GM21390 (cell line): ENCODE data around the gene ELP5.

Experiments used
- ATAC-seq: cut with Tn5 transposase; IDR thresholded peaks from one replicate; pipeline ENCODE4 v1.9.1; 2021; ENCODE audit not compliant: unreplicated experiment

Gene ELP5

DNA sequence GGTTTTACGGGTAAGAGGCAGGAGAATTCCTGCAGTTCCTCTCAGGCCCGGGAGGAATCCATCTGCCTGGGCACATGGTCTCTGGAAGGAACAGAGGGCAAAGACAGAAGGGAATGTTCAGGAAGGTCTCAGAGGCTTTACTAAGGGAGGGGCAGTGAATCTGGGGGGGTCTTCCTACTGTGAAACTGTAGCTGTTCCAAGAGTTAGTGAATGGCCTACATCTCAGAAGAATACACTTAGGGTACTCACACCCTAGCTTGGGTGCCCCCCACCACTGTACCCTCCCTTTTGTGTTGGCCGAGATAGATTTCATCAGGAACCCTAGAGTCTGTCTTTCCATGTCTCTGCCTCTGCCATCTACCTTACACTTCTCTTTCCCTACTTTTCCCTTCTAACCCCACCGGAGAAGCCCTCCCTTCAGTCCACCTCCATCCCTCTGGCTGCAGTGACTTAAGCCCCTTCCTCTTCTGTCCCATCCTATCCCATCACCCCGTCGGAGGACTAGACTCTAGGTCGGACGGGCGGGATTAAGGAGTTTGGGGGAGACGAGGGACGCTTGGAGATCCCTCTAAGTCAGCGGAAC lies 32.7 kb upstream of the ELP5 start:
- ATAC-seq, result no peak

DNA sequence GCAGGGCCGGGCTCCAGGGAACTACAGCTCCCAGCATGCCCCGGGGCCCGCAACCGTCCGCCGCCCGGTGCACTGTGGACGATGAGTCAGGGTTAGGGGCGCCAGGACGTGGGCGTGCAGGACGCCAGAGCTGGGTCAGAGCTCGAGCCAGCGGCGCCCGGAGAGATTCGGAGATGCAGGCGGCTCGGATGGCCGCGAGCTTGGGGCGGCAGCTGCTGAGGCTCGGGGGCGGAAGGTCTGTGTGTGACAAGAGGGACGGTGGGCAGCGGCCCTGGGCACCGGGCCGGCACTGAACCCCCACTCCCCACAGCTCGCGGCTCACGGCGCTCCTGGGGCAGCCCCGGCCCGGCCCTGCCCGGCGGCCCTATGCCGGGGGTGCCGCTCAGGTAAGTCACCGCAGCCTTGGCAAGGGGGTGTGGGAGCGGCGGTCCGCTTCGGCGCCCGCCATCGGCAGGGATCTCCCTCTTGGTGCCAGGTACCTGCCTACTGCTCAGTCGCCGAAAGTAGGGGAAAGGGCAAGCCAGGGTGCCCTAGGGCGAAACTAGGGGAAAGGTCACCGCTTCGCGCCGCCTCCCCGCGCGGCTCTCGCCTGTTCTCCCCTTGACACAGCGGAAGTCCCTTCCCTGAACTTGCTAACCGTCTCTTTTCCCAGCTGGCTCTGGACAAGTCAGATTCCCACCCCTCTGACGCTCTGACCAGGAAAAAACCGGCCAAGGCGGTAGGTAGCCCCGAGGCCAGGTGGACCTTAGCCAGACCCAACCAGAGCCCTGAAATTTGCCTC lies 32.0 kb upstream of the ELP5 start, which contains the start of the genes ACADVL and DLG4:
Gene ACADVL, plus strand, starts transcription at position 127 of the 781 bp plus-strand sequence. Its CDS starts 47 bp downstream, at position 174.
Gene DLG4, minus strand, starts transcription at position 25 of the 781 bp plus-strand sequence.
- ATAC-seq, result peak; percentile 58

DNA sequence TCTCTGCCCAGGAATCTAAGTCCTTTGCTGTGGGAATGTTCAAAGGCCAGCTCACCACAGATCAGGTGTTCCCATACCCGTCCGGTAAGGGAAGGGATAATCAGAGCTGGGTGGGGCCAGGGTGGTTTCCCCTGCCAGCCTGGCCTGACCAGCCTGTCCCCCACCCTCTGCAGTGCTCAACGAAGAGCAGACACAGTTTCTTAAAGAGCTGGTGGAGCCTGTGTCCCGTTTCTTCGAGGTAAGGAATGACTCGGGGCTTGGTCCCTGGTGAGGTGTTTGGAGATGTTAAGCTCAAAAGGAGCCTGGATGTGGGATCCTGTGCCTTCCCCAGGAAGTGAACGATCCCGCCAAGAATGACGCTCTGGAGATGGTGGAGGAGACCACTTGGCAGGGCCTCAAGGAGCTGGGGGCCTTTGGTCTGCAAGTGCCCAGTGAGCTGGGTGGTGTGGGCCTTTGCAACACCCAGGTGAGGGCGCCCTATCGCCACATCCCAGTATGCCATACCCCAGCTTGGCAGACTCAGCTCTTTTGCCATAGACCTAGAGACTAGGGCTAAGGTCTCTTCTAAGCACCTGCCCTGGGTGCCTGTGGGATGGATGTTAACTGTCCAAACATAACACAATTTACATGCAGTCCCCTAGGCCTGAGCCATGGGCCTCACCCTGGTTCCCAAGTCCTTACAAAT lies 31.3 kb upstream of the ELP5 start:
- no peak for ATAC-seq

DNA sequence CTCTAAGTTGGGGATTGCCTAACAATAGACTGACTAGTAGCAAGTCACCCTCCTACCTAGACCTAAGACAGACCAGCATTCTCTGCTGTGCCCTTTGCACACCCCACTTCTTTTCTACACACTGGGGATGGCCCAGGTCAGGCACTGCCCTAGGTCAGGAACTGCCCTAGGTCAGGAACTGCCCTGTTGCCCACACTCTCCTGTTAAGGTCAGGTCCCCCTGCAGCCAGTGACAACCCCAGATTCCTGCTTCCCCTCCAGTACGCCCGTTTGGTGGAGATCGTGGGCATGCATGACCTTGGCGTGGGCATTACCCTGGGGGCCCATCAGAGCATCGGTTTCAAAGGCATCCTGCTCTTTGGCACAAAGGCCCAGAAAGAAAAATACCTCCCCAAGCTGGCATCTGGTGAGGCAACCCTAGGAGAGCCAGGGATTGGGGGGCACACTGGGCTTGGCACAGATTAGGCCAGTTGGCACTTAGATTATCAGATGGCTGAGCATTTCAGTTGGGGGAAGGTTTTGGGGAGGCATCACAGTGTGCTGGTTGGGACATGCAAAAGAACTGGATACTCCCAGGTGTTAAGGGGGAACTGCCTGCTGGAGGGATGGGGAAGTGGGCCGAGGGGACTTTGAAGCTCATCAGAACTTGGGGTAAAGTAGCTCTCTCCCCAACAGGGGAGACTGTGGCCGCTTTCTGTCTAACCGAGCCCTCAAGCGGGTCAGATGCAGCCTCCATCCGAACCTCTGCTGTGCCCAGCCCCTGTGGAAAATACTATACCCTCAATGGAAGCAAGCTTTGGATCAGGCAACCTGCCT lies 30.5 kb upstream of the ELP5 start:
- no peak for ATAC-seq

DNA sequence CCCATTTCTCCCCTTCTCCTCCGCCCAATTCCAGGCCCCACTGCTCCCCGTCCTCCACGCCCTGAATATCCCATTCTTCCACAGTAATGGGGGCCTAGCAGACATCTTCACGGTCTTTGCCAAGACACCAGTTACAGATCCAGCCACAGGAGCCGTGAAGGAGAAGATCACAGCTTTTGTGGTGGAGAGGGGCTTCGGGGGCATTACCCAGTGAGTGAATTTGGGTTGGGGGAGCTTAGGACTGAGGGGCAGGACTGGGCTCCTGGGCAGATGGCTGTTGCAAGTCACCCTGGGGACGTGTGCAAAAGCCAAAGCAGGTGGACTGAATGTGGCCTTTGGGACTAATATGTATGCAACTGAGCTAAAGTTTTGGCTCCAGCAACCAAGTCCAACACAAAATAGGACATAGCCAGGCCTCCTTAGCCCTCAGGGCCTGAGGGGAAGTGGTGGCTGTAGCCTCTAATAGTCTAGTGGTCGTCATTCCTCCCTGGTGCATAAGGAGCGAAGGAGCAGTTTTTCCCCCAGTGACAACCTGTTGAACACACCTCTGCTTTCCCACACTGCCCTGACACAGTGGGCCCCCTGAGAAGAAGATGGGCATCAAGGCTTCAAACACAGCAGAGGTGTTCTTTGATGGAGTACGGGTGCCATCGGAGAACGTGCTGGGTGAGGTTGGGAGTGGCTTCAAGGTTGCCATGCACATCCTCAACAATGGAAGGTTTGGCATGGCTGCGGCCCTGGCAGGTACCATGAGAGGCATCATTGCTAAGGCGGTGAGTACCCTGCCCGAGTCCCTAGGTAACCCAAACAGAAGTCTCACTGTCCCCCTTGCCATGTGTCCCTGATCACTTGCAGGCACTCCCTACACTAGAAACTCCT lies 29.7 kb upstream of the ELP5 start:
- no peak for ATAC-seq

GRCh38 chr17:7222972-7223292 lies 29.1 kb upstream of the ELP5 start:
- no peak for ATAC-seq

- no peak for ATAC-seq
Measured at GRCh38 chr17:7223375-7223774, 28.6 kb upstream of the ELP5 start.

- ATAC-seq, result no peak
Measured at GRCh38 chr17:7224110-7224509, 27.9 kb upstream of the ELP5 start.

DNA sequence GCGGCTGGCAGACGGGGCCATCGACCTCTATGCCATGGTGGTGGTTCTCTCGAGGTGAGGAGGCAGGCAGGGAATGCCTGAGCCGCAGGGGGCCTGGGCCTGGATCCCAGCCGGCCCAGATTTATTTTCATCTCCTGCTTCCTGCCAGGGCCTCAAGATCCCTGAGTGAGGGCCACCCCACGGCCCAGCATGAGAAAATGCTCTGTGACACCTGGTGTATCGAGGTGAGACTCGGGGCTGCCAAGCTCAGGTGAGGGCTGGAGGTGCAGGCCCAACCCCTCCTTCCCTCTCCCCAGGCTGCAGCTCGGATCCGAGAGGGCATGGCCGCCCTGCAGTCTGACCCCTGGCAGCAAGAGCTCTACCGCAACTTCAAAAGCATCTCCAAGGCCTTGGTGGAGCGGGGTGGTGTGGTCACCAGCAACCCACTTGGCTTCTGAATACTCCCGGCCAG lies 27.3 kb upstream of the ELP5 start:
- ATAC-seq, result no peak

- no peak for ATAC-seq
Measured at GRCh38 chr17:7225711-7226331, 26.2 kb upstream of the ELP5 start.

DNA sequence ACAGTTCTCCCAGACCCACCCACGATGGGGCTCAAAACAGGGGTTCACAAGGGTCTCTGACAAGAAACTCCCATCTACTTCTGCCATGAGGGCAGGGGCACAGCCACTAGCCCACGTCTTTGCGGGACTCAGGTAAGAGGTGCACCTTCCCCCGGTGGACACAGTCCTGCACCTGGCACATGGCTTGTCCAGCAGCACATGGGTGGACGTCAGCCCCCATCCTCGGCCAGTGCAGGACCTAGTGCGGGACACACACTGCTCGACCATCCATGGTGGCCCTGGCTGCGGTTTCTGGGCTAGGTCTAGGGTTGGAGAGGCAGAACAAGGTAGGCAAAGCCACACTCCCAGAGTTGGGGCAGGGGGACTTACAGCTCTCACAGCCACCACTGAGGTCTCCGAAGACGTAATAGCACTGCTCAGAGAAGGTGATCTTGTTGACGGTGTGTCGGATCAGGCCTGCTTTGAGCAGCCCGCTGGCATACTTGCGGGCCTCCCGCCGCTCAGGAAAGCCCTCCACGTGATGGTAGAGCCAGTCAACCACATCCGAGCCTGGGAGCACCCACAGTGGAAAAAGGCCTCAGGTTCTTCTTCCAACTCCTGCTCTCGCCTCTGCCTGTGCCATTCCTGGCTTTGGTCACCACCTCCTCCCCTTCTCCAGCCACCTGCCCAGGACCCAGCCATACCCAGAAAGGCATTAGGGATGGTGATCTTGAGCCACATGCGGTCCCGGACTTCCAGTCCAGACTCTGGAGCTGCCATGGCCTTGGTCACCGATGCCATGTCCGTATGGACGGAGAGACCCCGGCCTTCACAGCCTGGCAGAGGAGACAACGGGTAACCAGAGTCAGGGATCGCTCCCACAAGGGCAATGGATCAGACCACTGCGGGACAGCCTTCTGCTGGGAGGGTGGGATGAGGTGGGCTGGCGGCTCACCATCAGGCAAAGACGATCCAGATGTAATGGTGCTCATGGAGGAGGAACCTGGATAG lies 25.0 kb upstream of the ELP5 start:
- no peak for ATAC-seq

DNA sequence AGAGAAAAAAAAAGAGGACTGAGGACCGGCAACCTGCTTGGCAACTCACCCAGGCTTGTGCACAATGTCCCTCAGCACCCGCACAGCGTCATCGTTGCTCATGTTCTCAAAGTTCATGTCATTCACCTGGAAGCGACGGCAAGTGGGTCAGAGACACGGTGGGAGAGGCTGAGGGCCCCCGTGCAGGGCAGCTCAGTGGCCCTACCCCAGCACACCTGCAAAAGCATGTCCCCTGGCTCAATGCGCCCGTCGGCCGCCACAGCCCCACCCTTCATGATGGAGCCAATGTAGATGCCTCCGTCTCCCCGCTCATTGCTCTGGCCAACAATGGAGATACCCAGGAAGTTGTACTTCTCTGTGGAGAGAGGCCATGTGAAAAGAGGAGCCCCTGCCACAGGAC lies 23.1 kb upstream of the ELP5 start:
- no peak for ATAC-seq

DNA sequence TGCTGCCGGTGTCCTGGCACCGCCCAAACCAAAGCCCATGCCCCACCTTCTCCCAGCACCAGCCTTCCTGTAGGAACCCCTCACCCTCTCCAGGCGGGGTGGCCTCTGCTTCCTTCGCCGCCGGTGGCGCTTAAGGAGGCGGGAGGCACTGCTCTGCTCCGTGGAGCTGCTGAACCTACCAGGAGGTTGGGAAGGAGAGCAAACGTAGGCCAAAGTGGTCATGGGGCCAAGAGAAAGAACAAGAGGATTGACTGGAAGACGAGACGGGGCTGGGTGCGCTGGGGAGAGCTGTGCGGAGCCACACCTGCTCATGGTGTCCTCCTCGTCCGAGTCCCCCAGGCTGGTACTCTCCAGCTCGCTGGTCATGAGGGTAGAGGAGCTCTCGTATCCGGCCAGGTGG lies 22.5 kb upstream of the ELP5 start:
- ATAC-seq, result no peak

- ATAC-seq, result no peak
Measured at GRCh38 chr17:7232114-7232513, 19.9 kb upstream of the ELP5 start.

DNA sequence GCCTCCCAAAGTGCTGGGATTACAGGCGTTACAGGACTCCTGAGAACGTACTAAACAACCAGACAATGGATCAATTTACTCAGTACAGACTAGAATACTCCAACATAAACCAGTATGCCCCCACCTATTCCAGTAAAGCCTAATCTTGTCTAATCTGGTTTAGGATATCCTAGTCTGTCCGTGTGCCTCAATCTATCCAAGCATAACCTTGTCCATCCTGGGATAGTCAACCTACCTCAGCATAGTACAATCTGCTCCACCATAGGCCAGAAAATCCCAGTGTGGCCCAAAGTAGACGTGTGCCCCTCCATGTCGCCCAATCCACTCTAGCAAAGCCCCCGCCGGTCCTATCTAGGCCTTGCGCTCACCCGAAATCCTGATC lies 18.3 kb upstream of the ELP5 start:
- no peak for ATAC-seq

DNA sequence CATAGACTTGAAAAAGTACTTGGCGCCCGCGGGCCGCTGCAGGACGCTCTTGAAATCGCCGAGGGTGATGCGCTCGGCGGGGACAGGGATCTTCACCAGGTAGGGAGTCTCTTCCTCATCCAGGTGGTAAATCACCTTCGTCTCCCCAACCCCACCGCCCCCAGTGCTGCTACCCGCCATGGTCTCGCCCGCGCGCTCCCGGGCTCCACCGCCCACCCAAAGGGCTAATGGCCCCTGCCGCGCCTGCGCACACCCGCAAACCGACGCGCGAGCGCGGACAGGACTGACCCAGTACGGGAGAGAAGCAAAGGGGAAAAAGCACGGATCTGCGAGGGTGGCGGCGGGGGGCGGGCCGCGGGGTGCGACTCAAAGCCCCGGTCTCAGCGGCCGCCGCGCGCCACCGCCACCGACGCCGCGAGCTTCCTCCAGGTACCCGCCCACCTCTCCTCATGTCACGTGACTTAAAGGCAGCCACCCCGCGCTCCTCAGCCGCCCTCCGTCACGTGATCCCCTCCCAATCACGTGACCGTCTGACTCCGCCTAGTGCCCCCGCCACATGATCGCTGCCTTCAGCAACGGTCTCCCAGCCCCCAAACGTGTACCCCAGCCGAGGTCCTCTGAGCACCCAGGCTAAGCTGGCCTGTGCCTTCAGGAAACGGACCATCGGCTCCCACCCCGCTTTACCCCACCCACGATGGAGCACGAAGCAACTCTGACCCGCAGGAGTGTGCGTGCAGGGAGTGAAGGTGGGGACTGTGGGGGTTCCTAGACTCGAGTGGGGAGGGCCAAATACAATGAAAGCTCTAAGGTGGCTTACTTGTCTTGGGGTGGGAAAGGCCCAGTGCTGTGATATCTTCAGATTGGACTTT lies 17.7 kb upstream of the ELP5 start, which contains the start of gene DVL2:
Gene DVL2, minus strand, starts transcription at position 435 of the 869 bp plus-strand sequence. Its CDS starts 255 bp downstream, at position 180.
- peak; percentile 51 for ATAC-seq
